ENCODE results near the gene CCDC17.

Gene CCDC17

DNA sequence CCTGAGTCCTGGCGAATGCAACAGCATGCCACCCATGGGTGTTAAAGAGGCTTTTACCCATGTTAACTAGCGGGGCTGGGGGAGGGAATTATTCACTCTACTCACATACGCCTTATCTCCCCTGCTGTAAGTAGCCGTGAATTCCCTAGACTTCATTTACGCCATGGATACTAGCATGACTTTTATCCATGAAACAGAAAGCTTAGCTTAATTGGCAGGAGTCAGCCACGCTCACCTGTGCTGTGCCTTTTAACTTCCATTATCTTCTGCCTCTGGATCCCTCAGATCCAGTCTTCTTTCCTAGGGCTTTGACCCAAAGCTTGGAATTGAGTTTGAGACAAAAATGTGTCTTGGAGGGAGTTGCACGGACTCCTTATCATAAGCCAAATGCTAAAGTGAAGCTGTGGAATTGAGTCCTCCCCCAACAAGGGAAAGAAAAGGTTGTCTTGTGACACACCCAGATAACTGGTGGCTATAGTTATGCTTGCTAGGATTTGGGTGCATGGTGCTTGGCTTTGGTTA is 49.7 kb downstream of the CCDC17 start:
- no peak for DNase-seq

DNA sequence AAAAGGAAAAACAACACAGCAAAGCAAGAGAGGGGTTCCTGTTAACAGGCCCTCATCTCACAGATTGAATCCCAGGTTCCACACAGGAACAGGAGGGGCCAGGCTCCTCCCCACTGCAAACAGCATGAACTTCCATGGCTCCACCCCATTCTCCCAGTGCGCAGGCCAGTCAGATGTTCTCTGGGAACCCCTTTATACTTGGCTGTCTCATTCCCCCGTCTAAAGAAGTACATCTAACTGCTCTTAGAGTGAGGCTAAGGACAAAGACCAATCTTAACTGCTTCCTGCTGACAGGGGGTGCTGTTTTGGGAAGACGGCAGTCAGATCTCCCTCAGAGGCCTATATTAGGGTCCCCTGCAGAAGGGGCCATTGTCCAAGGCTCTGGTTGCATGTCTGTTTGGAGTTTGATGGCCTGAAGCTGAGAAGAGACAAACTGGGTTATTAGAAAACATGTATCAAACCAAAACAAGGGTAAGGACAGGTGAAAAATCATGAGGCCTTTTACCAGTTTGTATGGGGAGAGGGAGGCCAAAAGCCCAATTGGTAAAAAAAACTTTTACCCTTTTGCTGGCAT is 50.5 kb downstream of the CCDC17 start:
- no peak for DNase-seq

DNA sequence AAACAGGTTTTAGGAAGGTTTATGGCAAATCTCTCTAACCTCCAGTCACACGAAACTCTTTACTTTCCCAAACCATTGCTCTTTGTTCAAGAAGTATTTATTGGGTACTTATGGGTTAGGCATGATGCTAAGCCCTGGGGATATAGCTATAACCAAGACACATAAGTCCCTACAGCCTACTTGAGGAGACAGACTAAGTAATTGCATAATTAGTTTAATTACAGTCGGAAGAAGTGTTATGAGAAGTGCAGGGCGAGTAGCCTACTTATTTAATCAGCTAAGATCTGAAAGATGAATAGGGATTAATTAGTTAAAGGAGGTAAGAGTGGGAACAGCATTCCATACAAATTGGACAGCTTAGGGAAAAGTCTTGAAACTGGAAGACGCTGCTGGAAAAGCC is 53.2 kb downstream of the CCDC17 start:
- no peak for DNase-seq
